Suprapubic skin (tissue), 4 donors: Measurements from ENCODE around the gene XPO6.

Source experiments
- CTCF ChIP-seq, 2 donors: fragments of 200-600 bp in 1 of 2; fragments of 450-650 bp in 1 of 2; sonication (generic) in 1 of 2; IDR thresholded peaks; one replicate each; pipeline ENCODE4 v1.5.1; 2016 to 2019; ENCODE audit warnings: antibody characterized with exemption in 2 of 2, mild to moderate bottlenecking in 1 of 2, moderate library complexity in 1 of 2
- EP300 ChIP-seq: sonication (generic); formaldehyde crosslinking; IDR thresholded peaks from one replicate; pipeline ENCODE4 v1.6.1; 2017; ENCODE audit warnings: antibody characterized with exemption
- POLR2A ChIP-seq, 2 donors: fragments of 450-650 bp; IDR thresholded peaks; one replicate each; pipeline ENCODE4 v1.6.1; 2017; ENCODE audit warnings: antibody characterized with exemption in 2 of 2, mild to moderate bottlenecking in 2 of 2, moderate library complexity in 2 of 2
- POLR2AphosphoS5 ChIP-seq, 3 donors: sonication (generic); formaldehyde crosslinking; IDR thresholded peaks; one replicate each; pipeline ENCODE4 v1.6.1; 2017; ENCODE audit warnings: antibody characterized with exemption in 3 of 3

- no peak for TF ChIP-seq CTCF (IDR thresholded peaks at IDR 0.05)
- no peak for TF ChIP-seq POLR2A (IDR thresholded peaks at IDR 0.05)
- no peak for TF ChIP-seq POLR2AphosphoS5 (IDR thresholded peaks at IDR 0.05)
- no peak for TF ChIP-seq EP300
These were observed 46.8 kb upstream of the XPO6 start for GRCh38 chr16:28258567-28258966.
